HG02678 (cell line): ENCODE results near the gene STPG4.

ENCODE experiments used
- ATAC-seq: cut with Tn5 transposase; IDR thresholded peaks from one replicate; pipeline ENCODE4 v1.9.1; 2021; ENCODE audit warnings: mild to moderate bottlenecking, moderate library complexity; ENCODE audit not compliant: unreplicated experiment

Gene STPG4

DNA sequence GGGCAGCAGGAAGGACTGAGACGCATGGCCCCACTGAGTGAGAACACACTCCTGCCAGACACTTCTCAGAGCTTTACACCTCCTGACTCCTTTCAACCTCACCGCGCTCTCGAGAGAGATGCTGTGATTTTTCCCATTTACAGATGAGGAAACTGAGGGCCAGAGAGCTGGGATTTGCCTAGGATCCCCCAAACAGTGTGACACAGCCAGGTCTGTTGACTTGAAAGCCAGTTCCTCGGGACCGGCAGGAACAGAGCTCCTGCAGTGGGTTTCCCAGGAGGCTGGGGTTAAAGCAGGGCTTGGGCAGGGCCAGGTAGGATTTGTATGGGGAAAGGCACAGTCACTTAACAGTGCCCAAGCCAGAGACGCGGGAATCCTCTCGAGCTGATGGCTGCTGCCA, 81.9 kb downstream of the STPG4 start:
- no peak for ATAC-seq

DNA sequence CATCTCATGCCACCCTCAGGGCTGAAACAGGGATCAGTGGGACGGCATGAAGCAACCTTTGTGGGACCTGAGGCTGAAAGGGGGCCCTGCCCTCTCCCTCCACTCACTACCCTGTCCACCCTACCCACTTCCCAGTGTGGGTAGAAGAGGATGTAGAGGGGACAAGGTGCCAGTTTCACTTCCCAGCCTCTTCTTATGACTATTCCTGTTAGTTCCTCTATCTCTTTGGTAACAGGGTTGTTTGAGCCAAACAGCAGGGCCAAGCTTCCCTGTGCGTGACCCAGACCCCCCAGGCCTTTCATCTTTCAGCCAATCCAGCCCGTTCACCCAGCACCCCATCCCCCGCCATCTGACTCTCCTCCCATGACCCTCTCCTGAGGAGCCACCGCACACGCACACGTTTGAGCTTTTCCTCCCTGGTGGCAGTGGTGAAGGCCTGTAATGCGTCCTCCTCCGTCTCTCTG, 82.3 kb downstream of the STPG4 start:
- ATAC-seq, result no peak

DNA sequence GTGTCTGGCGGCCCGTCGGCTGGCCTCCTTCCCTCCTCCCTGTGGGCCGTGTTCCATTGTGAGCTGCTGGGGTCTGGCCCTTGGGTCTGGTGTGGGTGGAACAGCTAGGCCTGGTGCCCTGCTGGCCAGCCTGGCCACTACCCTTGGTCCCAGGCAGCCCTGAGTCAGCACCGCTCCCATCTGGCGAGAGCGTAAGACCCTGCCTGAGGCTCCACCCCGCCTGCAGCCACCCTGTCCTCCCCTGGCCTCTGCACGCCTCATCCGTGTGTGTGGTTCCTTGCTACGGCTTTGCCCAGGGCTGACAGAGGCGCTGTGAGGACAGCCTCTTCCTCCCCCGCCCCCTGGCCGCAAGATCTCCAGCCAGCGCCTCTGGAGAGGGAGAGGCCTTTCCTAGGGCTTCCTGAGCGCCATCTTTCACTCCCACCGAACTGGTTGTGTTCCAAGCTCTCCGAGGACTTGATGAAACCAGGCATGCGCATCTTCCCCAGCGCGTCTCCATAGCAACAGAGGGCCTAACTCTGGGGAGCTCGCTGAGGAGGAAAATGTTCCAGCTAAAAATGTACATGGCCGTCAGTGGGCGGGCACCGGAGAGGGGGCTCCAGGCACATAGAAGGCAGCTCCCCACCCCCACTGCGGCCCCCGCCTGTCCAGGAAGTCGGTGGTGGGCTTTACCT, 83.0 kb downstream of the STPG4 start:
- ATAC-seq, result peak; percentile 1

DNA sequence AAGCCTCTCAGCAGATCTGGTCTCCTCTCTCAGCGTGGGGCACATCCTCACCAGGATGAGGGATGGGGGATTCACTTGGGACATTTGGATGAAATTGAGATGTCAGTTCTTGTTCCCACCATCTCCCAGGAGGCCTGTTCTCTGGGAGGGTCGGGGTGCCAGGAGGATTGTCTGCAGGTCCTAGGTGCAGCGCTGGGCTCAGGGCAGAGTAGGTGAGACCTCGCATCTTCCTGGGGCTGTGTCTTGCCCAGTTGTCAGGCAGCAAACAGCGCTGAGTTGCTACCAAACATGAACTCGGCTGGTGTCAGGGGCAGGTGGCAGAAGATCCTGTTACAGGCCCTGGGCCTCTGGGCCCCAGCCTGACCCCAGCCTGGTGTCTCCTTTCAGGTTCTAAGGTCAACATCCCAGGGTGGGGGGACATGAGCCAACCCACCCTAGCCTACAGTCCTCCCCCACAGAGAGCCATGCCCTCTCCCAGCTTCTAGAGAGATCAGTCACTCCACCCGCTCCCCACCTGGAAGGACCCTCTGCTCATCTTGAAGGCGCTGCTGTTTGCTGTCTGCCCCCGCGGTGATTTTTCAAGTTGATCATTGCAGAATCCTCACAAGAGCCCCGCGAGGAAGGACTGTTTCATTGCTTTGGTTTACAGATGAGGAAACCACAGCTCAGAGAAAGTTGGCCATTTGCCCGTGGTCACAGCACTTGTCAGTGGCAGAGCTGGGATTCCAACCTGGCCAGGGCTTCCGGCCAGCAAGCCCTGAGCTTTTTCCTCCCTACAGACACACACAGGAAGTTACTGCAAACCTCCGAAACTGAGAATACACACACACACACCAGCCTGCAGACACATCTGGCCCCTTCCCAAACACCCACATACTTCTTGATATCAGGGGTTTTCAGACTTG, 83.9 kb downstream of the STPG4 start:
- peak; percentile 82 for ATAC-seq

DNA sequence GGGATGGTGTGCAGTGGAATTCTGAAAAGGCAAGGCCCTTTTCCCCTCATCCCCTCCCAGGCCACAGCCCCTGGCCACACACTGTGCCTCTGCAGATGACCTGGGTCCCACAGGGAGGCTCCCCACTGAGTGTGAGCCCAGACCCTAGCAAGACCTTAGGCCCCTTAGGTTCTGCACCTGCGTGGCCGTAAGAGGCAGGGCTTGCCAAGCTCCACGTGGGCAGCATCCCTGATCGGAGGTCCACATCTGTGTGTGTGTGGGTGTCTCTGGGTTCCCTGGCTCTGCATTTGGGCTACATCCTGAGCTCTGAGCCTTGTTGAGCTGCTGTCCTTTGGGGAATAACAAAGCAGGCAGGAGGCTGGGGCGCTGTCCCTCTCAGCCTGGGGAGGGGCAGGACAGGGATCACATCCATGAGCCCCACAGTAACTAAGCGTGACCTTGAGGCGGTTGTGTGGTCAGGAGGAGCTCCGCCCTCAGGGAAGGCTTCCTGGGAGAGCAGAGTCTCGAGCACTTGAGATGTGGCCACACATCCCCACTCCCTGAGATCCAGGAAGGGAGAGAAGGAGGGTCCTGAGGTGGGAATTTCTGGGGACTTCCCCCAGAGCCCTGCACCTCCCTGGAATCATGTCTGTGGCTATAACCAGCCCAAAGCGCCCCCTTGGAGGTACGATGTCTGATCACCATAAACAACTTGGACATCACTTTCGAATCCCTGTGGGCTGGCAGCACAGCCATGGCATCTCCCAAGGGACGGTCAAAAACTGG, 84.8 kb downstream of the STPG4 start:
- ATAC-seq, result no peak

DNA sequence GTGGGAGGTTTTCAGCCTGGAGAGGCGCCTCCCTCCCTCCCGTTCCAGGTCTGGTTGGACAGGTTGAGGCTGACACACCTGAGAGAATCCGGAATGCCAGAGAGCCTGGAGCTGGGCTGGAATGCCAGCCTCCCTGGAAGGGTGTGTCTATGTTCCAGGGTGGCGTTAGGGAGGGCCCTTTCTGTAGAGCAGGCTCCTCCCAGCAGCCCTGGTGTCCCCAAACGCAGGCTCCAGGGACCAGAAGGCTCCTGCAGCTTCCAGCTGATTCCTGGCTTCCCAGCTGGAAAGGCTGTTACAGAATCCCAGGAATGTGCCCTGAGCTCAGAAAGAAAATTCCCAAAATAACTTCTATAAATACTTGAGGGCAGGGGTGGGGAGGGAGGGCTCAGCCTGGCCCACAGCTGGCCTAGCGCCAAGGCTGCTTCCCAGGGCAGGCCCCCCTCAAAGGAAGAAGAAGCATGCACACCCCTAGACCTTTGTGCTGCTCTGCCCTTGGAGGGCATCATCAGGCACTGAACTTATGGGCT, 85.4 kb downstream of the STPG4 start:
- no peak for ATAC-seq

DNA sequence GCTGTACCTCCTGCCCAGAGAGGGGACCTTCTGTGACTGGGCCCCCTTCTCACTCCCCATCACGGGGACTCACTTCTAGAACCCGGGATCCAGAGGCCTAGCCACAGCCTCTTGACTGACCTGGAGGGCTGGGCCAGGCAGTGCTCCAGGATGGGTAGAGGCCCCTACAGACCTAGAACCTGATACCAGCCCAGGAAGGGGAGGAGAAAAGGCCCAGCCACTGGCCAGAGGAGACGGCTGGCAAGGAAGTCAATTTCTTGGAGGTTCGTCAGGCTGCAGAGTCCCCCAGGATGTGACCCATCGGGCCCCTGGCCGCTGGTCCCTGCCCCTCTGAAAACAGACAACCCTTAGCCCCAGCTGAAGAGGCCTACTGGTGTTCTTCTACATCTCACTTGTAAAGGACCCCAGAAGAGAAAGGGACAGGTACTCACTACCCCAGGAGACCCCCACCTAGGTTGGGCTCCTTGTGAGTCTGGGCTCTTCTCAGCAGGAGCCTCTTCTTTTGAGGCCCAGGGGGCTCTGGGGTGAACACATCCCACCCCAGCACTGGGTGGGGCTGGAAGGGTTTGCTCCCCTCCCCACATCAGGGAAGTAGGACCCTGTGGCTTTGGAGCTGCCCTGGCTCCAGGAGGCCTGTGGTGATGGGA, 86.0 kb downstream of the STPG4 start:
- ATAC-seq, result no peak

DNA sequence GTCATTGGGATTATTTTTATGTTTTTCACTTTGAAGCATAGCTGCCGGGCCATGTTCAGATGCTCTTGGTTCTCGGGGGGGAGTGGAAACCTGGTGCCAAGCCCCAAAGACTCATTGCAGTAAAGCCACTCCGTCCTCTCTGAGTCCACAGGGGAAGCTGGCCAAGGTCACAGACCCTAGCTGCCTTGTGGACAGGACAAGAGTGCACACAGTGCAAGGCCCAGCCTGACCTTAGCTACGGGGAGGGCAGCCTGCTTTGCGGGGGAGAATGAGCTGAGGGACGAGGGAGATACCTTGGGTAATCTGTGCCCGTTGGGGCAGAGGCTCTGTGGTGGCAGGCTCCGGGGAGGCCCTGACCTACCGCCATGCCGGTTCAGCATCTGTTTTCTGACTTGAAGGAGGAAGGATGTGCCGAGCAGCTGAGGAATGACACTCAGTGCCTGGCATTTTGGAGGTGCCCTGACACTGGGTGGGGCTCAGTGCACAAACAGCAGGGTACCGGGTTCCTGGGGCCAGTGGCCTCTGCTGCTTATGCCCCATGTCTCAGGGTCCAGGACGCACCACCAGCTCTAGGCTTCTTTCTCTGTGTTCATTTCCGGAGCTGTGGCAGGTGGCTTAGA, 87.2 kb downstream of the STPG4 start:
- ATAC-seq, result no peak

DNA sequence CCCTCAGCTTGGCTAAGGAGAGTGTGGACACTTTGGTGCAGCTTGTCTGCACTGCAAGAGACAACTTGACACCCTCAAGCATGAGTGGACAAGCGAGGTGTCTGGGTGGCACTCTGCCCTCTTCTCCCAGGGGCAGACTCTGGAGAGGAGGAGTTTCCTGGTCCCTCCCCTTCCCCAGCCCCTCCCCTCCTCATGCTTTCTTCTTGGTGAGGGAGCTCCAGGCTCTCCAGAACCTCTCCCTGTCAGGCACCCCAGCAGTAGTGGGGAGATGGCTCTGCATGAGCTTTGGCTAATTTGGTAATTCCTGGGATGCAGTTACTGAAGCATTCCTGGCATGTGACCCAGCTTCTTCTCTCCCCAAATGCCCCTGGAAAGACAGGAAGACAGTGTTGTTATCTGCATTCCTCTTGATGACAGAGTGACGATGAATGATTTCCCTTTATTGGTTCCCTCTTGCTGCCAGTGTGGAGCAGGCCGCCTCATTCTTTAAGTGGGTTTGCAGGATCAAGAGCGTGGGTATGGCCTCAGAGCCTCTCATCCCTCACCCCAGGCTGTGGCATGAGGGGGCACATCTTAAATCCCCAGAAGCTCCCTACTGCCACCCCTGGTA, 89.2 kb downstream of the STPG4 start:
- no peak for ATAC-seq

DNA sequence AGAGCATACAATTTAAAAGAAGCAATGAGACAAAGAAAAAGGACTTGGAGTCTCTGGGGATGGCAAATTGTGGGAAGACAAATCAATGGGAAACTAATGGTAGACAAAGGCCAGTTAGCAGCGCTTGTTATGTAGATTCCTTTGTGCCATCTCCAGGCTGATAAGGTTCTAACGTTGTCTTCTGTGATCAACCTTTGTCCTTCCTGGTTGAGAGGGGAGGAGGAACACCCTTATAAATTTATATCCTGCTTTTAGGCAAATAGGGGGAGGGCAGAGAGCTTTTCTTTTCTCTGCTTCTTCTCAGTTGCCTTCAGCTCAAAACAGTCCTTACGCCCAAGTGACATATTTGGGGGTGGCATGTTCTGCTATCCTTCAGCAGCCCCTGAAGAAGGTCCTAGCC, 89.8 kb downstream of the STPG4 start:
- no peak for ATAC-seq

DNA sequence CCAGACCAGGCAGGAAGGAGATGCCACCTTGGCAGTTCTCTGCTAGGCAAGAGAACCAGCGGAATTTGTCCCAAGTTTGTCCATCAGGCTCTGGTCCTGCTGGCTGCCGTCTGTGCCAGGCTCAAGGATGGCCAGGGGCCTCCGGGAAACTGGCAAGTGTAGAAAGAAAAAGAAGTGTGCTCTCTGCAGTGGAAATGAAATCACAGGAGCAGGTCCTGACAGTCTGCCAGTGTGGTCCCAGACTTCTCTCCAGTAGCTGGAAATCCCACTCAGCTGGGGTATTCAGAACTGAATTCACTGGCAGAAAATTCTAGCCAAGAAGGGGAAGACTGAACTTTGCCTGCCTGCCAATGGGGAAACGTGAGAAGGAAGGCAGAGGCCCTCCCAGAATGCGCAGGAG, 91.0 kb downstream of the STPG4 start:
- no peak for ATAC-seq

DNA sequence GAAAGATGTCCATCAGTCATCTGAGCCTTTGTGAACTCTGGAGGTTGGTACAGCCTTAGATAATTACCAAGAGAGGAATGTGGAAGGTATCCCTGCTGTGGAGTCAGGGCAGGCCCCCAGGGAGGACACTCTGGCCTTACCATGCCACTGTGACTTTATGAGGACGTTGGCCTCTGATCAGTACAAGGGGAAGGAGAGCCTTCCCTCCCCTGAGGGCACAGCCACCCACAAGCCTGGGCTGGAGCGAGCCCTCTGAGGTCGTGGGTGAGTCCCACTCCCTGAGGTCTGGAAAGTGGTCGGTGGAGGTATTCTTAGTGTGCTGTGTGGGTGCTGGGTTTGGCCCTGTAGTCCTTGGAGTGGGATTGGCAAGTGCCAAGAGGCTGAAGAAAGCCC, 91.6 kb downstream of the STPG4 start:
- no peak for ATAC-seq

DNA sequence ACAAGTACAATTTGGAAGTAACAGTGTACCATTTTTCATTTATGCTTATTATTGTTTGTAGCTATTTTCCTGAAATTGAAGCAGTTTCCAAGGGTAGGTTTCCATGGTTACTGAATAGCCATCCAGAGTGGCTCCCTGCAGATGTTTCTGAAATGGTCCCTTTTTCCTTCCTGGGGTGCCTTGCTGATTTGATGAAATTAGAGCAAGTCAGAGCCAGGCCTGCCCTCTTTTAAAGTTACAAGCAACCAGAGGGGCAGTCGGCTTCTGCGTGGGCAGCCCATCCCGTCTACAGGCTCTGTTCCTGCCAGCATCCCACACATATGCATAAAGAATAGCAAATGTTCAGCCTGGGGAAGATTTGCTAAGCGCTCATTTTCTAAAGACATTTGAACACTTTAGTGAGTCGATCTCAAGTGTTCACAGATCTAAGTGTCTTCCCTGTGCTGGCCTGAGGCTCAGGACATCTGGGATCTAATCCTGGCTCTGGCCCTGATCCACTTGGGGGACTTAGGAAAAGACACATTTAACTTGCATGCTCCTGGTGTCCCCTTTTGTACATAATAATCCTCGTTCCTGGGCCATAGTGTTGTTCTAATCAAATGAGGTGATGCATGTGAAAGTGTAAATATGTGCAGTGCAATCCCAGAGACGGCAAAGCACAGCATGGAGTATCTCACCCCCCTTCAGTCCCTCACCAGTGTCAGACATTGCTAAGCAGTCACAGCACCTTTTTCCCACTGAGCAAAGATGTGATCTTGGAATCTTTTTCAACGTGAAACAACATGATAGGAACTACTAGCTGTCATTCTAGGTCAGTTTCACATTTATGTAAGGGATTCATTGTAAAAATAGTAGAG, 92.2 kb downstream of the STPG4 start:
- no peak for ATAC-seq

DNA sequence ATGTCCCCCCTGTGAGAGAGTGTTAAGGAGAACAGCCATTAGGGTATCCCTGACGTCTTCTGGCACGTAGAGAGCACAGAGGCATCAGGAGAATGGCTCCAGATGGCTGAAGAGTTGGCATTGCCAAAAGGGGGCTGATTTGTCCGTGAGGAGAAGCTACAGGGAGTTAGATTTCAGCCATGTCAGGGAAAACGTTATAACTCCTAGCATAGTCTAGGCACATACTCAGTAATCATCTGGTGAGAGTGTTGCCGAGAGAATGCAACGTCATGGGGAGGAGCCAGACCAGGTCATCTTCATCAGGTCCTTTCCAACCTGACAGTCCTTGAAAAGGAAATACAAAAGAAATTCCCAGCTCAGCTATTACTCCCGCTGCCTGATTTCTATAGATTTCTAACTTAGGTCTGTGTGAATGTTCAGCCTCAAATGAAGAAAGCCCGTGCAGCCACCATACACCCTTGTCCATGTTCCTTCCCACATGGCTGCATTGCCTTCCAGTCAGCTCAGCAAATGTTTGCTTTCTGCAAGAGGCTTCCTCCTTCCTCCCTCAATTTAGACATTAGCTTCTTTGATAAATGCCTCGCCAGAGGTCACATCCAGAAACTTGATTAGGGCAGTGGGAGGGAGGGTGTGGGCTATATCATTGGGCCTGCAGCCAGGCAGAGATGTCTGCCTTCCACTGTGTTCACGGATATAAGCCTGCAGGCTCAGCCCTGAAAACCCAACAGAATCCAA, 93.0 kb downstream of the STPG4 start:
- no peak for ATAC-seq

DNA sequence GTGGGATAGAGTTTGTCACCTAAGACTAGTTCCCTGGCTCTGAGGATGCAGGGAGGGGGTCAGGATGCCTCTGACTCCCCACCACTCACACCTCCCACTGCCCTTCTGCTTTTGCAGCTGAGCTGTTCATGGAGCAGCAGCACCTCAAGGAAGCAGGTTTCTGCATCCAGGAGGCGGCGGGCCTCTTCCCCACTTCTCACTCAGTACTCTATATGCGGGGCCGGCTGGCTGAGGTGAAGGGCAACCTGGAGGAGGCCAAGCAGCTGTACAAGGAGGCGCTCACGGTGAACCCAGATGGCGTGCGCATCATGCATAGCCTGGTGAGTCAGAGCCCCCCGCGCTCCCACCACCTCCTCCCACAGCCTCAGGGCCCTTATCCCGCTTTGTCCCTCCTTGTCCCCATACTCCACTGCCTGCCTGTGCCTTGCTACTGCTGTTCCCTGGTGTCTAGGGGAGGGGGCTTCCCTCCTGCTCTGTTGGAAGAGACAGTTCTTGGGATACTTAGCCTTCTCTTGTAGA, 94.4 kb downstream of the STPG4 start:
- no peak for ATAC-seq

DNA sequence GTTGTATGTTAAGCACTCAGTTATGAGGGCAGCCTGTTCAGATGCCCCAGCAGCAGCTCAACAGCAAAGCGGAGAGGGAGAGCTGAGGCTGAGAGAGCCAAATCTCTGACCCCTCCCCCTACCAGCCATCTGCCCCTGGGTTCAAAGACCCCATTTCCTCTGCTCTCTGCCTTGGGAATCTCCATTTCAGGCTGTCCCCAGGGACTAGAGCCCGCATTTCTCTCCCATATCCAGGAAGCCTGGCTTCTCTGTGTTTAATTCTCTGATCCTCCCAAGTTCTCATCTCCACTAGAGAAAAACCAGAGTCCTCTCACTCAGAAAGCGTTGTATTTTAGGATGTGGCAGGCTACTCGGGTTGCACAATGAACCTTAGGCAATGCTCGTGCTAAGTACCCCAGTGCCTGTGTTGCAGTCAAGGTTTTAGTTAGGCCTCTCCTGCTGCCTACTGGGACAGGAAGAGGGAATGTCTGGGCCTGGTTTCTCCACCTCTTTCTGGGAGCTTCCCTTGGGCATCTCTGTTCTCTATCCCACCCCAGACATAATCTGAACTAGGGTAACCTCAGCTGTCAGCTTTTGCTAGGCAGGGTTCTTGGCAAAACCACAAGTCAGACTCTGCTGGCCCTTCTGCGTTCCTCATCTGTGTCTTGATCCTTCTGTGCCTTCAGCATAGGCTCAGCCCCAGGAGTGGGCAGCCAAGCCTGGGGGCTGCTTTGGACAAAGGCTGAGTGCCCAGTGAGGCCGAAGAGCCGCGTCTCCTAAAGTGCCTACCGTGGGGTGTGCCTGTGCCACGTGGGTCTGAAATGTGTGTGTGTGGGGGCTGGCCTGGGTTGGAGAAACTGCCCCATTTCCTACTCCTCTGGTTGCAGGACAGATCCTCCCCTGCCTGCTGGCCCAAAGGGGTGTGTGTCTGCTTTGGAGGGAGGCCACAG, 96.8 kb downstream of the STPG4 start:
- no peak for ATAC-seq

DNA sequence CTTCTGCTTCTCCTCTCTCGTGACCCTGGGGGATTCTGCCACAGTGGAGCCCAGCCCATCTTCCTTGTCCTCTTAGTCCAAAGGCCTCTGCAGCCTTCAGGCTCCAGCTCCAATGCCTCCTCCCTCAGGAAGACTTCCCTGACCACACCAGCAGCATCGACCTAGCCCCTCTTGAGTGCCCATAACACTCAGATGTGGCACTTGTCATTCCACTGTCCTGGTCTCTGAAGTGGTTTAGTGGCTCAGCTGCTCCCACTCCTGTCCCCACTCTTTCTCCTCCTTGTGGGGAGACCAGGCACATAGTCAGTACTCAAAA, 97.5 kb downstream of the STPG4 start:
- no peak for ATAC-seq
